ENCODE measurements around the gene DICER1. TPM values are rescaled to one million over a fixed set of nuclear protein-coding genes. Genes with fewer than 3 reads are reported as not detected.
"Not testable (repeated sequence)": the region's sequence is repeated elsewhere in the genome, so short reads cannot be mapped to it uniquely, and the experiment has no call there.

DICER1 gene
- total RNA-seq, 1 donor from 2014 or later = 58.9 TPM

DNA sequence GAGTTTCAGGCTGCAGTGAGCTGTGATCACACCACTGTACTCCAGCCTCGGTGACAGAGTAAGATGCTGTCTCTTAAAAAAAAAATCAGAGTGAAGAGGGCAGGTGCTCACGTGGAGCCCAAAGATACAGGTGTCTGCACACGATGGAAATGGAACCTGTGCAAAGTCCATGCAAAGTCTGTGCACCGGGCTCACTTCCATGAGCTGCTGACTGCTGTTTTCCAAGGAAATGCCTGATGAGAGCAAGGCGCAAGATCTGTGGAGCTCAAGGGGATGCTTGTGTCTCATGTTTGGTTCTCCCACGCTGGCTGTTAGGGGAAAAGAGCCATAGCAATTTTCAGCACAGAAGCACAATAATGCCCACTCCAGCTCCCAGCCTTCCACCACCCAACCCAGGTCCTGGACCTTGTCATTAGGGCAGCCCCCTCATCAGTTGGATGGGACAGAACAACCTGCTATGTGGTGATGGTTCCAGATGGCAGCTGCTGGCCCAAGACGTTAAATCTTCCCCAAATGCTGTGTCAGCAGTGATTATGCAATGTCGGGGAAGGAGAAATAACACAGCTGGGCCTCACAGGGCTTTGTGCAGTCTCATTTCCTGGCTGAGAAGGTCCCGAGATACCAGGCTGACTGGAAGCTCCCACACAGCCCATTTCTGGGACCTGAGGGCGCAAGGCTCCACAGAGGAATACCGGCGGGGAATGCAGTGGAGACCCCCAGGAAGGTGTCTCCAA, 27.9 kb upstream of the DICER1 start:
- intact Hi-C loops (cut with micrococcal nuclease) = no loop called here

DNA sequence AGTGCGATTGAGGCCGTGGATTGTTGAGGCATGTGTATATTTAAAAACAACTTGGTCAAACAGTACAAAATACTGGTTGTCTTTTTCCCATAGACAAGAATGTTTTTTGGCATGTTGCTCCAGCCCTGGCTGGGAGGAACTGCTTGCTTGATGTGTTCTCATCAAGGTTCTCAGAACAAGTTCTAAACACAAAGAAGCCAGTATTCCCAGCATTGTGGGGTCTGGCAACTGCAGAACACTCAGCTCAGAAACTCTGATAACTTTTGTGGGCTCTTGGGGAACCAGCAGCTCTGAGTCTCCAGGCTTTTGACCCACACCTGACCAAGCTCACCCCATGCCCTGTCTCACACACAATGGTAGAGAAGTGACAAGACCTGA, 27.1 kb upstream of the DICER1 start:
- intact Hi-C loops (cut with micrococcal nuclease) = no loop called here

GRCh38 chr14:95183532-95184412, 26.4 kb upstream of the DICER1 start:
- intact Hi-C loops (cut with micrococcal nuclease) = no loop called here

DNA sequence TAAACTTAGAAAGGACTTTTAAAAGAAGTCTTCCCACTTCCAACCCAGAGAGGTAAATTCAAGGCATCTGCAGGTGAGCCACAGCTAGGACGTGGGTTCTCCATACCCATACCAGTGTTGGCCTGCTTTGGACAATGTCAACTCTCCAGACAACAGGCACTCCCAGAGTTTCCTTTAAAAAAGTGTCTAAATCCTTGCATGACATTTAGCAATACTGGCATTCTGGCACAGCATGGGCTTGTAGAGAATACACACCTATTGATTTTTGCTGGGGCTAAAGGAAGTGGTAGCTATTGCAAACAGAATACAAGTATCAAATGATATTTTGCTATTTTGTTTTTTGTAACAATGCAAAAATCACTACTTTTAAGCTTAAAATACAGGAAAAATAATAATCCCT, 25.8 kb upstream of the DICER1 start:
- intact Hi-C loops (cut with micrococcal nuclease) = no loop called here

- intact Hi-C loops (cut with micrococcal nuclease) = no loop called here
Observed at GRCh38 chr14:95182379-95182778, 25.1 kb upstream of the DICER1 start.

DNA sequence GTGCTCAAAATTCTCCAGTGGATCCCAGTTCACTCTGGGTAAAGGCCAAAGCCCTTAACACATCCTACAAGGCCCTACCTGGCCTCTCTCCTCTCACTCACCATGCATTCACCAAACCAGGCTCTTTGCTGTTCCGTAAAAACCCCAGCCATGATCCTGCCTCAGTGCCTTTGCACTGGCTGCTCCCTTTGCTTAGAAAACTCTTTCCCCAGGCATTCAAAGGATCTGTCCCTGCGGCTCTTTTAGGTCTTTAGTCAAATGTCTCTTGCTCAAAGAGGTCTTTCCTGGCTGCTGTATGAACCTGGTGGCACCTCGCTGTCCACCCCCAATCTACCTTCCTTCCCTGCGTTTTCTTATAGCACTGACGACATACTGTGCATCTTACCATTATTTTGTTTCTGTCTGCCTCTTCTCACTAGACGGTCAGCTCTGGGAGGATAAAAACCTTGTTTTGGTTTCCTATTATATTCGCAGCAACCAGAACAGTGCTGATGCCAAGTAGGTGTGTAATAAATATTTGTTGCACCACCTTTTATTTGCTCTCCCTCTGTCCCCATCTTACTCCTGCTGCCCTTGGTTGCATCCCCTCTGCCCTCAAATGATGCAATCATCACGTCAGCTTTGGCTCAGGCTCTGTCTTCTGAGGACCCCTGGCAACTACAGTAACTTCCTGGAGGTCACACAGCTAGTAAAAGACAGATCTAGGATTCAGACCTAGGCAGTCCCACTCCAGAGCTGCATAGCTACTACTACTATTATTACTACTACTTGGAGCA, 23.8 kb upstream of the DICER1 start:
- intact Hi-C loops (cut with micrococcal nuclease) = no loop called here

- intact Hi-C loops (cut with micrococcal nuclease) = not testable (repeated sequence)
Observed at GRCh38 chr14:95175670-95176069, 18.3 kb upstream of the DICER1 start.

DNA sequence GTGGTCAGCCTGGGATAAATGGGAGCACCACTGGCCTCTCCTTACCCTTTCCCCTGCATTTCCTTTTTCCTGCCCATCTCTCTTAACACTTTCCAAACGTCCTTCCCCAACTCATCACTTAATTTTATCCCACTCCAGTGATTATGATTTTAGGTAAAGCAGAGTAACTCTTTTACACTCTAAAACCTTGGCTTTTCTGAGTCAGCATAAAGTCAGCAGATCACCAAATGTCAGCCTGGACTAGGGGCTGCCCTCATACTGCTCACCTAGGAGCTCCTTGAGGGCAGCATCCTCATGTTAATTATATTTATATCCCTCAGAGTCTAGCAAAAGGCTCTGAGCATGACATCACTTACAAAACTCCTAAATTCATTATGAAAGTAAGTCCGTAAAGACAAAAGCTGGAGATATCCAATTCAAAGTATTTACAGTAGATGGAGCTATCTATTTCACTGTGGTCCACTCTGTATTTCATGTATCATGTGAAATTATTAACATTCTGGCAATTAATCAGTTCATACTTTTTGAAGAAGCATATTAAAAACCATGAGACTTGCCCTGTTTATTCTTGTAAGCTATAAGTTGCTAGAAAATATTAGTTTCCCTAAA, 17.0 kb upstream of the DICER1 start:
- intact Hi-C loops (cut with micrococcal nuclease) = no loop called here

DNA sequence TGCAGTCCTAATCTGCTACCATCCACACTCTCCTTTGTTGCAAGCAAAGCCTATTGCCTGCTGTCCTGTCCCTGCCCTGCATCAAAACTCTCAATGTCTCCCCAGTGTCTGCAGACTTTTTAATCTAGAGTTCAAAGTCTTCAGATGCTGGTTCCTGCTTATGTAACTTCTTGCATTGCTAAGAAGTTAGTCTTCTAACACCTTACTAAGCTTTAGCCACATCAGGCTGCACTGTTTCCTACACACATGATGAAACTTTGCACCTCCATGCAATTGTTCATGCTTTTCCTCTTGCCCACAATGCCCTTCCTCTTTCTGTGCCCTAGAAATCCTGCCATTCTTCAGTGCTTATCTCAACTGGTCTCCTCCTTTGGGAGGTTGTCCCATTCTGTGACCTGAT, 16.2 kb upstream of the DICER1 start:
- intact Hi-C loops (cut with micrococcal nuclease) = no loop called here

GRCh38 chr14:95167177-95167576, 9.8 kb upstream of the DICER1 start:
- intact Hi-C loops (cut with micrococcal nuclease) = no loop called here

GRCh38 chr14:95165517-95165916, 8.2 kb upstream of the DICER1 start:
- intact Hi-C loops (cut with micrococcal nuclease) = no loop called here

GRCh38 chr14:95164506-95164905, 7.2 kb upstream of the DICER1 start:
- intact Hi-C loops (cut with micrococcal nuclease) = no loop called here

- intact Hi-C loops (cut with micrococcal nuclease) = no loop called here
Observed at GRCh38 chr14:95163666-95164065, 6.3 kb upstream of the DICER1 start.

DNA sequence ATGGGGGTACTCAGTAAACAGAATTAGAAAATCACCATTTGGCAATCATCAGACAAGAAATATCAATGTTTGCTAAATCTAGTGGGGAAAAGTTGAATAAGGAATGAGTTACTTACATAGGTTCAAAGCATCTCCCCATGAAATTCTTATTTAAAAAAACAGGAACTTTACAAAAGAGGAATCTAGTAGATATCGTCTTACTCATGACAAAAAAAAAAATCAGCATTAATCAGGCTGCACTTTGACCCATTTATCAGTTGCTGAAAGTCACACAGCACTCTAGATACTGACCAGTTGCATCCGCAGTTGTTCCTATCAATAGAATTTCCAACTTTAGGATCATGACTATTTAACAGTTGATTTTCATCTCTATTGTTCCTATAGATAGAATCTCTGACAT, 5.8 kb upstream of the DICER1 start:
- intact Hi-C loops (cut with micrococcal nuclease) = no loop called here

GRCh38 chr14:95162641-95163040, 5.3 kb upstream of the DICER1 start:
- intact Hi-C loops (cut with micrococcal nuclease) = no loop called here

GRCh38 chr14:95157048-95157326, 342 bp downstream of the DICER1 start:
- intact Hi-C loops (cut with micrococcal nuclease) = loop anchor here (2.0 to 10.0 kb wide), 7 partner anchors 110 to 1952 kb away; partner anchors contain the start of genes ATG2B, BTBD7, CLMN and GLRX5

DNA sequence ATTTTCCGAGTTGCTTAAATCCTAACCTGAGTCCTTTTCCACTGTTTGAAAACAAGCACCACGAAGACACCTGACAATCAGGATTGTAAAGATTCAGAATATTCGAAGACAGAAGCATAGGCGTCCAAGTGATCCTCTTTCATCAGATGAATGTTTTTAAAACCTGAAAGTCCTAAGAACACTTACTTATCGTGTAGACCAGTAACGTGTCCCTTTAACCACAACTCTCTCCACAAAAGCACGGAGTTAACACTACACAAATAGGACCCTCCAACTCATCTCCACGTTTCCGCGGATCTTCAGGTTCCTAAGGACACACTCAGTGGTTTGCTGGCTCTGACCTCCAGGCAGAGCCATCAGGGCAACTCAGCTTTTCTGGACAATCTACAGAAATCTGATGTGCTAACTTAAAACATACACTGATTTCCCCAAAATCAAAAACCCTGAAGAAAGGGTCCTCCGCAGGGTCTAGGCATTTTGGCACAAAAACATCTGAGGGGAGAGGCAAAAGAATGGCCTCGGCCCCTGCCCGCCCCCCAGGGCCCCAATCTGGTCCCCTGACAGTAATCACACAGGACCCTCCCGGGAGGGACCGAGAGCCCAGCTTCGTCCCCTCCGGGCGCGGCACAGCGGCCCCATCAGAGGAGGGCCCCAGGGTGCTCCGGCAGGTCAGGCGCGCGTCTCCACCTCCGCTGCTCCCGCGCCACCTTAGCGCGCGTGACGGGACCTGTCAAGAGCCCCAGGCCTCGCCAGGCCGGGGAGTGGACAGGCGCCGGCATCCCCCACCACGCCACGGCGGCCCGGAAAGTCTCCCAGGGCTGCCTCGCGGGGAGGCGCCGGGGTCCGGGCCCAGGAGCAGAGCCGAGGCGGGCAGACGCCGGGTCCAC, 925 bp downstream of the DICER1 start:
- intact Hi-C loops (cut with micrococcal nuclease) = loop anchor here (2.0 to 10.0 kb wide), 7 partner anchors 111 to 1952 kb away; partner anchors contain the start of genes ATG2B, BTBD7, CLMN and GLRX5

GRCh38 chr14:95155045-95155444, 2.3 kb downstream of the DICER1 start:
- intact Hi-C loops (cut with micrococcal nuclease) = loop anchor here (5.0 to 10.0 kb wide), 4 partner anchors 112 to 1950 kb away; partner anchors contain the start of genes BTBD7, GON7, PAPOLA and UBR7

DNA sequence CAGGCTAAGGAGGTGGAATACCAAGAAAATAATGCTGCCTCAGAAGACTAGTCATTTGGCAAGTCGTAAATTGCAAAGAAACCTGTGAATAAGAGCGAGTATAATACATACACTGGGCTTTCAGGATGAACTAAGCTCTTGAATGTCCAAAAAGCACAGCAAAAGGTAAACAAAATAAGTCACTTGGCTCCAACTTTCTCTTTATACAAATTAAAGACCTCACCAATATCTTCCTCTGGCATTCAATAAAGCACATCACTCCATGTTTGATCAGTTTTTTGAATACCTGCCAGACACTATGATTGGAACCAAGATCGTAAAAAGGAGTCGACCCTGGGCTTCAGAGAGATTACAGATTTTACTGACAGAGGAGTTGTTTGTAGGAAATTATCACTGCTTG, 3.5 kb downstream of the DICER1 start:
- intact Hi-C loops (cut with micrococcal nuclease) = loop anchor here (10.0 kb wide), 1 partner anchor 1949 kb away; the partner anchor contains the start of genes GON7 and UBR7

- intact Hi-C loops (cut with micrococcal nuclease) = loop anchor here (10.0 kb wide), 1 partner anchor 1947 kb away; the partner anchor contains the start of genes GON7 and UBR7
Observed at GRCh38 chr14:95151561-95151960, 5.8 kb downstream of the DICER1 start.

Data from T-helper 1 cell treated with Interleukin-12 subunit alpha and Interleukin-12 subunit beta and Interleukin-4 antibody, amounts not matched to agents 30 ng/mL and 1 ng/mL, for 36 hours (primary cell).